Activated CD8-positive, alpha-beta T cell treated with anti-CD3 and anti-CD28 coated beads for 36 hours (primary cell): ENCODE data around the gene PTX3. TPM values are rescaled to one million over a fixed set of nuclear protein-coding genes. Genes with fewer than 3 reads are reported as not detected.

ENCODE experiments used
- ATAC-seq: fragments of 200-7000 bp; cut with Tn5 transposase; one replicate; pipeline ENCODE4 v1.10.0; 2021; ENCODE audit warnings: mild to moderate bottlenecking, moderate library complexity
- CTCF ChIA-PET: fragments of 350-600 bp; sonication (Branson Sonifier 250); formaldehyde crosslinking; loops from one replicate; lab custom pipeline; 2021; ENCODE audit warnings: antibody characterized with exemption; lab: Charles Lee
- POLR2A ChIA-PET: fragments of 350-600 bp; sonication (Branson Sonifier 250); formaldehyde crosslinking; loops from one replicate; lab custom pipeline; 2021; ENCODE audit warnings: antibody characterized with exemption; lab: Charles Lee
- DNase-seq: peaks from one replicate; pipeline ENCODE4 v3.0.0-alpha.2; 2020
- H3K27ac Mint-ChIP-seq: one replicate; pipeline ENCODE4 v1.8.0; 2021; ENCODE audit warnings: mild to moderate bottlenecking, mixed read lengths
- H3K27me3 Mint-ChIP-seq: one replicate; pipeline ENCODE4 v1.8.0; 2021; ENCODE audit warnings: mixed read lengths
- H3K36me3 Mint-ChIP-seq: one replicate; pipeline ENCODE4 v1.8.0; 2021; ENCODE audit warnings: low read depth, mixed read lengths
- H3K4me1 Mint-ChIP-seq: one replicate; pipeline ENCODE4 v1.8.0; 2021; ENCODE audit warnings: low read depth, mixed read lengths
- H3K4me3 Mint-ChIP-seq: one replicate; pipeline ENCODE4 v1.8.0; 2021; ENCODE audit warnings: mild to moderate bottlenecking, moderate library complexity, mixed read lengths
- H3K9me3 Mint-ChIP-seq: one replicate; pipeline ENCODE4 v1.8.0; 2021; ENCODE audit warnings: mixed read lengths
- CTCF ChIP-seq: fragments of 200-600 bp; IDR thresholded peaks from one replicate; pipeline ENCODE4 v1.8.0; 2022; ENCODE audit warnings: antibody characterized with exemption, mild to moderate bottlenecking
- intact Hi-C: fragments of 100-400 bp; cut with micrococcal nuclease; formaldehyde crosslinking; loops from one replicate; pipeline ENCODE4 v1.10.0; 2022
- total RNA-seq, 2 experiments: library from RNA; stranded (reverse); gene quantifications; one replicate each; pipeline ENCODE4 v1.2.3, GENCODE V29; 2021

The PTX3 gene
- total RNA-seq, 2 experiments from 2014 or later: 0.27 TPM; not detected in 1

DNA sequence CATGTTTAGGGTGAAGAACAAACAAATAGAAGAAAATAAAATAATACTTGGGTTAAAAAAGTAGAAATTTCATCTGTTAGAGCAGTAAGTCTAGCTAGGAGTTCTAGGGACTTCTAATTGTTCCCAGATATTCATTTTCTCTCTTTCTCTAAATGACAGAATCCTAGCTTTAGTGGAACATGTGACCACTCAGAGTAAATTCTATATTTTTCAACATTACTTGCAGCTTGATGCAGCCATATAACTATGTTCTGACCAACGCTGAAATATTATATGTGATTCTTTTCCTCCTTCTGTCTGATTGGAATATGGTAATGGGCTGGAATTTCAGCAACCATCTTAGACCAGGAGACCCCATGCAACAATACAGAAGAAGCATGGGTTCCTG is 8.1 kb downstream of the PTX3 start:
- ChIA-PET POLR2A (no interaction called here), CTCF (no interaction called here)
- Mint-ChIP-seq H3K27ac (no peak overlapping the region), H3K27me3 (peaks cover under 1% of the 10 kb centered on the region), H3K36me3 (no peaks in the 10 kb centered on the region), H3K4me3 (no peak overlapping the region), H3K4me1 (no peaks in the 10 kb centered on the region), H3K9me3 (peaks cover 1% of the 10 kb centered on the region)
- ATAC-seq: no peak
- intact Hi-C loops: no loop called here
- DNase-seq: no peak
- TF ChIP-seq CTCF: no peak

GRCh38 chr3:157445857-157446256 is 9.2 kb downstream of the PTX3 start:
- no peak overlapping the region for H3K27ac Mint-ChIP-seq
- no peaks in the 10 kb centered on the region for H3K27me3 Mint-ChIP-seq
- H3K36me3 Mint-ChIP-seq: no peaks in the 10 kb centered on the region
- DNase-seq (no peak), ATAC-seq (no peak)
- ChIA-PET POLR2A (no interaction called here), CTCF (no interaction called here)
- H3K9me3 Mint-ChIP-seq: peaks cover 1% of the 10 kb centered on the region
- intact Hi-C loops: no loop called here
- H3K4me3 Mint-ChIP-seq: no peak overlapping the region
- H3K4me1 Mint-ChIP-seq: no peaks in the 10 kb centered on the region
- no peak for TF ChIP-seq CTCF

- H3K27me3 Mint-ChIP-seq: peaks cover 2% of the 10 kb centered on the region
- H3K9me3 Mint-ChIP-seq: peaks cover 1% of the 10 kb centered on the region
- intact Hi-C loops: no loop called here
- no peaks in the 10 kb centered on the region for H3K36me3 Mint-ChIP-seq
- POLR2A ChIA-PET: no interaction called here
- TF ChIP-seq CTCF: no peak
- no peak overlapping the region for H3K4me3 Mint-ChIP-seq
- DNase-seq: no peak
- H3K27ac Mint-ChIP-seq: no peak overlapping the region
- CTCF ChIA-PET: no interaction called here
- no peaks in the 10 kb centered on the region for H3K4me1 Mint-ChIP-seq
- ATAC-seq: no peak
These were observed 10.5 kb downstream of the PTX3 start for GRCh38 chr3:157447026-157447694.

- ChIA-PET CTCF (no interaction called here), POLR2A (no interaction called here)
- H3K4me3 Mint-ChIP-seq: no peak overlapping the region
- intact Hi-C loops: no loop called here
- no peak for DNase-seq
- ATAC-seq: no peak
- no peak overlapping the region for H3K27ac Mint-ChIP-seq
- peaks cover 1% of the 10 kb centered on the region for H3K9me3 Mint-ChIP-seq
- no peak for TF ChIP-seq CTCF
- H3K4me1 Mint-ChIP-seq: no peaks in the 10 kb centered on the region
- peaks cover 8% of the 10 kb centered on the region for H3K27me3 Mint-ChIP-seq
- H3K36me3 Mint-ChIP-seq: no peaks in the 10 kb centered on the region
These were observed 15.4 kb downstream of the PTX3 start for GRCh38 chr3:157452097-157452496.

- no peak overlapping the region for H3K4me3 Mint-ChIP-seq
- H3K4me1 Mint-ChIP-seq: no peaks in the 10 kb centered on the region
- DNase-seq (no peak), ATAC-seq (no peak)
- peaks cover 1% of the 10 kb centered on the region for H3K9me3 Mint-ChIP-seq
- H3K27ac Mint-ChIP-seq: no peak overlapping the region
- no peak for TF ChIP-seq CTCF
- ChIA-PET POLR2A (no interaction called here), CTCF (no interaction called here)
- peaks cover 9% of the 10 kb centered on the region for H3K27me3 Mint-ChIP-seq
- no peaks in the 10 kb centered on the region for H3K36me3 Mint-ChIP-seq
- intact Hi-C loops: no loop called here
These were observed 17.2 kb downstream of the PTX3 start for GRCh38 chr3:157453824-157454223.
